HepG2 (cell line): Measurements from ENCODE around the gene GCLM. TPM values are rescaled to one million over a fixed set of nuclear protein-coding genes. Genes with fewer than 3 reads are reported as not detected.
A peak's percentile ranks its signal among the peaks of the same experiment; 100 is the strongest.

ENCODE experiments used
- ATF1 ChIP-seq: IDR thresholded peaks from 2 replicates; pipeline ENCODE4 v1.6.1; 2016; ENCODE audit warnings: mild to moderate bottlenecking, control low read depth
- CBX1 ChIP-seq: IDR thresholded peaks from one replicate; pipeline ENCODE4 v1.6.1; 2016; ENCODE audit warnings: antibody characterized with exemption, low read depth
- KIAA2018 ChIP-seq: sonication (generic); formaldehyde crosslinking; IDR thresholded peaks from 2 replicates; pipeline ENCODE4 v1.5.0; 2020; ENCODE audit warnings: mild to moderate bottlenecking, missing genetic modification reagents, borderline replicate concordance
- MBNL3 ChIP-seq: fragments of 250-450 bp; sonication (Bioruptor Pico); conservative IDR thresholded peaks from 2 replicates; pipeline ENCODE4 v1.8.0; 2022; ENCODE audit warnings: mild to moderate bottlenecking, inconsistent platforms
- MEIS2 ChIP-seq: sonication (generic); formaldehyde crosslinking; IDR thresholded peaks from 2 replicates; pipeline ENCODE4 v1.9.0; 2021; ENCODE audit warnings: mild to moderate bottlenecking, missing genetic modification reagents
- MNT ChIP-seq: fragments of 450-650 bp; IDR thresholded peaks from 2 replicates; pipeline ENCODE4 v1.6.1; 2016
- MYNN ChIP-seq: sonication (generic); formaldehyde crosslinking; IDR thresholded peaks from 2 replicates; pipeline ENCODE4 v1.4.0; 2020; ENCODE audit warnings: mild to moderate bottlenecking, low read depth, missing genetic modification reagents
- RAD51 ChIP-seq: fragments of 450-650 bp; IDR thresholded peaks from 2 replicates; pipeline ENCODE4 v1.6.1; 2016; ENCODE audit warnings: borderline replicate concordance
- SMC3 ChIP-seq: IDR thresholded peaks from 2 replicates; pipeline ENCODE4 v1.6.1; 2011; ENCODE audit warnings: low read length, improper control_type of control experiment
- SP2 ChIP-seq: sonication (generic); formaldehyde crosslinking; IDR thresholded peaks from 2 replicates; pipeline ENCODE4 v1.5.1; 2020; ENCODE audit warnings: mild to moderate bottlenecking, missing genetic modification reagents
- SYNCRIP ChIP-seq: fragments of 200-400 bp; formaldehyde crosslinking; IDR thresholded peaks from 2 replicates; pipeline ENCODE4 v1.6.1; 2018; ENCODE audit warnings: mild to moderate bottlenecking, low read depth, low read length; ENCODE audit not compliant: insufficient read depth
- YEATS4 ChIP-seq: sonication (generic); formaldehyde crosslinking; IDR thresholded peaks from 2 replicates; pipeline ENCODE4 v1.4.0; 2020; ENCODE audit warnings: missing genetic modification reagents, borderline replicate concordance
- ZNF10 ChIP-seq: sonication (generic); formaldehyde crosslinking; IDR thresholded peaks from 2 replicates; pipeline ENCODE4 v1.4.0; 2020; ENCODE audit warnings: mild to moderate bottlenecking, low read depth, missing genetic modification reagents, borderline replicate concordance
- ZNF17 ChIP-seq: sonication (generic); formaldehyde crosslinking; IDR thresholded peaks from 2 replicates; pipeline ENCODE4 v1.5.0; 2020; ENCODE audit warnings: mild to moderate bottlenecking, missing genetic modification reagents
- ZNF558 ChIP-seq: sonication (generic); formaldehyde crosslinking; IDR thresholded peaks from 2 replicates; pipeline ENCODE4 v1.9.0; 2022; ENCODE audit warnings: mild to moderate bottlenecking, missing genetic modification reagents, borderline replicate concordance
- ZNF746 ChIP-seq: sonication (generic); formaldehyde crosslinking; IDR thresholded peaks from 2 replicates; pipeline ENCODE4 v1.8.0; 2022; ENCODE audit warnings: mild to moderate bottlenecking, missing genetic modification reagents
- ZSCAN30 ChIP-seq: sonication (generic); formaldehyde crosslinking; IDR thresholded peaks from 2 replicates; pipeline ENCODE4 v1.5.0; 2020; ENCODE audit warnings: mild to moderate bottlenecking, missing genetic modification reagents
- ZSCAN31 ChIP-seq: sonication (generic); formaldehyde crosslinking; IDR thresholded peaks from 2 replicates; pipeline ENCODE4 v1.5.0; 2020; ENCODE audit warnings: low read depth, mild to moderate bottlenecking, missing genetic modification reagents
- polyA plus RNA-seq, 8 experiments: library from polyadenylated mRNA; depleted of rRNA in 3 of 8; stranded (reverse) in 7 of 8; unstranded in 1 of 8; fragments of >200 nt; fragmentation: Illumina TruSeq in 4 of 8; extraction: Trizol in 4 of 8; gene quantifications; 2 replicates each; pipeline versions ENCODE4 v1.2.1 to v1.2.3, GENCODE V29; 2011 to 2016; ENCODE audit warnings: low read depth in 4 of 8, missing spikeins in 1 of 8, mixed read lengths in 1 of 8; ENCODE audit not compliant: insufficient read depth in 1 of 8
- total RNA-seq, 5 experiments: library from RNA; depleted of rRNA; stranded (reverse); fragments of >200 nt; fragmentation: Illumina TruSeq; extraction: Trizol; gene quantifications; 2 replicates each; pipeline ENCODE4 v1.2.3, GENCODE V29; 2016; ENCODE audit warnings: low read depth in 1 of 5
- TF ChIP-seq, protein P1 (sequence below): sonication (generic); formaldehyde crosslinking; IDR thresholded peaks from 2 replicates; pipeline ENCODE4 v1.8.0; 2022; ENCODE audit warnings: mild to moderate bottlenecking, missing genetic modification reagents, borderline replicate concordance

The GCLM gene
- total and polyA plus RNA-seq, 2 of the 13 experiments (the other 11 are each of a cell fraction or from before 2014, with no cell fraction given): 8.7 to 29.9 TPM

GRCh38 chr1:93878889-93879586 is 30.2 kb downstream of the GCLM start, which contains the start of gene DNTTIP2 (continued):
- TF ChIP-seq SMC3 (no peak), CBX1 (no peak), MNT (no peak; the same call in 1 of the 2 replicates), ATF1 (CRISPR knock-in tag) (peak; percentile 99), SP2 (CRISPR knock-in tag) (peak; percentile 28; the same call in 1 of the 2 replicates), ZNF558 (CRISPR knock-in tag) (no peak), ZSCAN31 (CRISPR knock-in tag) (peak; percentile 63; the same call in 1 of the 2 replicates), ZNF746 (CRISPR knock-in tag) (no peak; the same call in 1 of the 2 replicates), ZSCAN30 (no peak), MYNN (CRISPR knock-in tag) (0 out of 2 replicates have a peak, but pooled peaks have one; percentile 50), MEIS2 (CRISPR knock-in tag) (peak; percentile 68; the same call in 1 of the 2 replicates), SYNCRIP (no peak), RAD51 (no peak), ZNF17 (CRISPR knock-in tag) (no peak), MBNL3 (CRISPR knock-in tag) (no peak), YEATS4 (peak; percentile 79), ZNF10 (CRISPR knock-in tag) (no peak), KIAA2018 (CRISPR knock-in tag) (no peak)
- TF ChIP-seq, protein P1, sequence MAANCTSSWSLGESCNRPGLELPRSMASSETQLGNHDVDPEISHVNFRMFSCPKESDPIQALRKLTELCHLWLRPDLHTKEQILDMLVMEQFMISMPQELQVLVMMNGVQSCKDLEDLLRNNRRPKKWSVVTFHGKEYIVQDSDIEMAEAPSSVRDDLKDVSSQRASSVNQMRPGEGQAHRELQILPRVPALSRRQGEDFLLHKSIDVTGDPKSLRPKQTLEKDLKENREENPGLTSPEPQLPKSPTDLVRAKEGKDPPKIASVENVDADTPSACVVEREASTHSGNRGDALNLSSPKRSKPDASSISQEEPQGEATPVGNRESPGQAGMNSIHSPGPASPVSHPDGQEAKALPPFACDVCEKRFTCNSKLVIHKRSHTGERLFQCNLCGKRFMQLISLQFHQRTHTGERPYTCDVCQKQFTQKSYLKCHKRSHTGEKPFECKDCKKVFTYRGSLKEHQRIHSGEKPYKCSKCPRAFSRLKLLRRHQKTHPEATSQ (CRISPR knock-in tag): no peak
